ENCODE data around the gene SEC14L2. TPM values are rescaled to one million over a fixed set of nuclear protein-coding genes. Genes with fewer than 3 reads are reported as not detected.

The SEC14L2 gene
- total RNA-seq, 4 donors from 2014 or later, result 16.6 to 45.4 (median 28.2) TPM

DNA sequence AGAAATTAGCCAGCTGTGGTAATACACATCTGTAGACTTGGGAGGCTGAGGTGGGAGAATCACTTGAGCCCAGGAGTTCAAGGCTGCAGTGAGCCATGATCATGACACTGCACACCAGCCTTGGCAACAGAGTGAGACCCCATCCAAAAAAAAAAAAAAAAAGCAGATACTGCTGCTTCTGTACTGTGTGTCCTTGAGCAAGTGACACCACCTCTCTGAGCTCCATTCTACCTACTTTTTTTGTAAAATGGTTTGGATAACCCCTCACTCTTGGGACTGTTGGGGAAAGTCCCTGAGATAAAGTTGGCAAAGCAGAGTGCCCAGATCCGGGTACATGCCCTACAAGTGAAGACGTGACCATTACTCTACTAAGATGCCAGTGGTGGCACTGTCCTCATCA, 72.3 kb downstream of the SEC14L2 start:
- TF ChIP-seq, protein P1, sequence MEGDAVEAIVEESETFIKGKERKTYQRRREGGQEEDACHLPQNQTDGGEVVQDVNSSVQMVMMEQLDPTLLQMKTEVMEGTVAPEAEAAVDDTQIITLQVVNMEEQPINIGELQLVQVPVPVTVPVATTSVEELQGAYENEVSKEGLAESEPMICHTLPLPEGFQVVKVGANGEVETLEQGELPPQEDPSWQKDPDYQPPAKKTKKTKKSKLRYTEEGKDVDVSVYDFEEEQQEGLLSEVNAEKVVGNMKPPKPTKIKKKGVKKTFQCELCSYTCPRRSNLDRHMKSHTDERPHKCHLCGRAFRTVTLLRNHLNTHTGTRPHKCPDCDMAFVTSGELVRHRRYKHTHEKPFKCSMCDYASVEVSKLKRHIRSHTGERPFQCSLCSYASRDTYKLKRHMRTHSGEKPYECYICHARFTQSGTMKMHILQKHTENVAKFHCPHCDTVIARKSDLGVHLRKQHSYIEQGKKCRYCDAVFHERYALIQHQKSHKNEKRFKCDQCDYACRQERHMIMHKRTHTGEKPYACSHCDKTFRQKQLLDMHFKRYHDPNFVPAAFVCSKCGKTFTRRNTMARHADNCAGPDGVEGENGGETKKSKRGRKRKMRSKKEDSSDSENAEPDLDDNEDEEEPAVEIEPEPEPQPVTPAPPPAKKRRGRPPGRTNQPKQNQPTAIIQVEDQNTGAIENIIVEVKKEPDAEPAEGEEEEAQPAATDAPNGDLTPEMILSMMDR (IDR thresholded peaks at IDR 0.05), result no peak
- no peak for TF ChIP-seq POLR2A (IDR thresholded peaks at IDR 0.05)
- H3K9me3 ChIP-seq, result no peaks in the 10 kb centered on the region
- intact Hi-C loops (cut with DNase I), result no loop called here
- 30 to 36% methylated on average over 2 of the region's 2 CpGs for WGBS, 2 donors
- no peaks in the 10 kb centered on the region for H3K36me3 ChIP-seq
- no peak overlapping the region for H3K4me3 ChIP-seq
- H3K4me1 ChIP-seq, result peaks cover 0 to 11% (median 0%) of the 10 kb centered on the region in 3 donors
- H3K27ac ChIP-seq, result no peak overlapping the region
- no peak for DNase-seq
- peaks cover 0 to 36% (median 0%) of the 10 kb centered on the region in 4 donors for H3K27me3 ChIP-seq

- H3K4me3 ChIP-seq, result no peak overlapping the region
- H3K27me3 ChIP-seq, result peaks cover 0 to 44% (median 0%) of the 10 kb centered on the region in 4 donors
- no peaks in the 10 kb centered on the region for H3K36me3 ChIP-seq
- no peaks in the 10 kb centered on the region for H3K9me3 ChIP-seq
- intact Hi-C loops (cut with DNase I), result no loop called here
- H3K27ac ChIP-seq, result no peak overlapping the region
- peaks cover 0 to 11% (median 0%) of the 10 kb centered on the region in 3 donors for H3K4me1 ChIP-seq
- no peak for DNase-seq
- WGBS, 2 donors, result 72 to 77% methylated on average over 2 of the region's 2 CpGs
- TF ChIP-seq, protein P1 (IDR thresholded peaks at IDR 0.05), result no peak
These were observed 73.8 kb downstream of the SEC14L2 start for GRCh38 chr22:30470655-30471054.

- H3K9me3 ChIP-seq, result no peaks in the 10 kb centered on the region
- intact Hi-C loops (cut with DNase I), result no loop called here
- DNase-seq, result no peak
- H3K36me3 ChIP-seq, result no peaks in the 10 kb centered on the region
- H3K27me3 ChIP-seq, result peaks cover 0 to 44% (median 0%) of the 10 kb centered on the region in 4 donors
- TF ChIP-seq, protein P1 (IDR thresholded peaks at IDR 0.05), result no peak
- no peak for TF ChIP-seq POLR2A (IDR thresholded peaks at IDR 0.05)
- WGBS, 2 donors, result 50 to 81% methylated on average over 2 to 3 of the region's 13 CpGs
- peaks cover 0 to 11% (median 0%) of the 10 kb centered on the region in 3 donors for H3K4me1 ChIP-seq
- H3K4me3 ChIP-seq, result no peak within 1 kb of the TSS
- H3K27ac ChIP-seq, result no peak within 1 kb of the TSS
These were observed 74.9 kb downstream of the SEC14L2 start, which contains the start of gene SEC14L3 for GRCh38 chr22:30471616-30472318. SEC14L3 (minus strand) TSS chr22:30472017; CDS start chr22:30471958, 59 bp downstream.

DNA sequence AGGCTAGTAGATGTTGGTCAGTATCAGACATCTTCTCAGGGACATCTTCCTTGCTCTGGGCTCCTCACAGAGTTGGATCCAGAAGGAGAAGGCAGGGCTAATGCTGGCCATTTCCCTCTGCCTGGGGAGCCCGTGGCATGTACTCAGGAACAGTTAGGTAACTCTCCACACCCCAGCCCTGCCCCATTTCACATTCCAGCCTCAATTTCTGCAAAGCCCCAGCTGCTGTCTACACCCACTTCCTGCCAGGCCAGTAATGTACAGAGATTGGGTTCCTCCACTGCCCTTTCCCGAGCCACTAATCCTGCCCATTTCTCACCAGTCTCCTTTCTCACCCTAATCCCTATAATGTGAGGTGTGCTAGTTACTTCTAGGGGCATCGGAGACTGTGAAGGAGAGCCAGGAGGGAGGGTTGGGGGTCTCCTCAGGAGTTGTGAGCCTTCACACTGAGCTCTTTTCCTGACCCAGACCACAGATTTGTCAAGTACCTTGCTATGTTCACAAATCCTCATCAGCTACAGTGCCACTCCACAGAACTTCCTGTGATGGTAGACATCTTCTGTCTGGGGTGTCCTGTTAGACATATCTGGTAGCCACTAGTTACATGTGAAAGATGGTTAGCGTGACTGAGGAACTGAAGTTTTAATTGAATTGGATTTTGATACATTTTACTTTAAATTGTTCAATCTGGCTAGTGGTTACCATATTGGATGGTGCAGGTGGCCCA, 76.3 kb downstream of the SEC14L2 start:
- intact Hi-C loops (cut with DNase I), result no loop called here
- H3K27ac ChIP-seq, result peak overlapping the region in 1 of 4 donors; percentile 33
- H3K36me3 ChIP-seq, result no peaks in the 10 kb centered on the region
- H3K27me3 ChIP-seq, result peaks cover 0 to 43% (median 0%) of the 10 kb centered on the region in 4 donors
- DNase-seq, result no peak
- peaks cover 0 to 11% (median 0%) of the 10 kb centered on the region in 3 donors for H3K4me1 ChIP-seq
- H3K4me3 ChIP-seq, result no peak overlapping the region
- WGBS, 2 donors, result 53 to 54% methylated on average over 4 of the region's 4 CpGs
- no peaks in the 10 kb centered on the region for H3K9me3 ChIP-seq
- TF ChIP-seq POLR2A (IDR thresholded peaks at IDR 0.05), result no peak
- TF ChIP-seq, protein P1 (IDR thresholded peaks at IDR 0.05), result no peak

DNA sequence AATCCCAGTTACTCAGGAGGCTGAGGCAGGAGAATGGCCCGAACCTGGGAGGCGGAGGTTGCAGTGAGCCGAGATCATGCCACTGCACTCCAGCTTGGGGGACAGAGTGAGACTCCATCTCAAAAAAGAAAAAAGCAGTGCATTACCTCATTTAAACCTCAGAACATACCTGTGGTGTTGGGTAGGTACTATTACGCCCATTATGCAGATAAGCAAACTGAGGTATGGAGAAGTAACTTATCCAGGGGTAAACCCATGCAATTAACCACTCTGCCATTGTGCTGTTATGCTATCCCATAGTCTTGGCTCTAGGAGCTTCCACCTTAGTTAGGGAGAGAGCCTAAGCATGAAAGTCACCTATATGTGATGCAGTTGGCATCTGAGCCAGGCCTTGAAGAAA, 77.3 kb downstream of the SEC14L2 start:
- WGBS, 2 donors, result 89 to 98% methylated on average over 4 of the region's 4 CpGs
- H3K4me1 ChIP-seq, result peaks cover 0 to 11% (median 0%) of the 10 kb centered on the region in 3 donors
- H3K9me3 ChIP-seq, result no peaks in the 10 kb centered on the region
- H3K27me3 ChIP-seq, result peaks cover 0 to 40% (median 0%) of the 10 kb centered on the region in 4 donors
- no peaks in the 10 kb centered on the region for H3K36me3 ChIP-seq
- intact Hi-C loops (cut with DNase I), result no loop called here
- TF ChIP-seq, protein P1 (IDR thresholded peaks at IDR 0.05), result no peak
- no peak for TF ChIP-seq POLR2A (IDR thresholded peaks at IDR 0.05)
- no peak overlapping the region for H3K27ac ChIP-seq
- no peak overlapping the region for H3K4me3 ChIP-seq
- no peak for DNase-seq

Measured in esophagus squamous epithelium (tissue), 5 donors.